Keratinocyte (primary cell): ENCODE measurements around the gene DAB1.

Source experiments
- CTCF ChIP-seq, 3 experiments: IDR thresholded peaks in 1 of 3; conservative IDR thresholded peaks in 1 of 3; optimal IDR thresholded peaks in 1 of 3; 2 replicates in 2 of 3; 3 replicates in 1 of 3; pipeline versions ENCODE3 to v1.5.1; 2011; ENCODE audit warnings: low read length in 3 of 3, mild to moderate bottlenecking in 3 of 3, moderate library complexity in 2 of 3, control low read depth in 1 of 3, inconsistent platforms in 1 of 3; ENCODE audit not compliant: insufficient read depth in 2 of 3; ENCODE audit errors: extremely low read depth in 1 of 3
- EZH2 ChIP-seq: IDR thresholded peaks from one replicate; pipeline ENCODE4 v1.6.1; 2012; ENCODE audit warnings: inconsistent platforms, mild to moderate bottlenecking, low read length, moderate library complexity

GRCh38 chr1:57362480-57362879, 61.4 kb downstream of the DAB1 start:
- TF ChIP-seq CTCF (optimal IDR thresholded peaks at IDR 0.05 in 1 of 3, IDR thresholded peaks at IDR 0.05 in 1 of 3, conservative IDR thresholded peaks at IDR 0.05 in 1 of 3; ENCODE audit: extremely low read depth in 1 of 3, insufficient read depth in 2 of 3, low read length in 3 of 3) (no peak), EZH2 (no peak)
